Measurements from ENCODE around the gene TC2N. TPM values are rescaled to one million over a fixed set of nuclear protein-coding genes. Genes with fewer than 3 reads are reported as not detected.

TC2N gene
- total and polyA plus RNA-seq, 9 of the 15 experiments (the other 6 are each of a cell fraction or from before 2014, with no cell fraction given): 2.0 to 12.5 (median 7.3) TPM

DNA sequence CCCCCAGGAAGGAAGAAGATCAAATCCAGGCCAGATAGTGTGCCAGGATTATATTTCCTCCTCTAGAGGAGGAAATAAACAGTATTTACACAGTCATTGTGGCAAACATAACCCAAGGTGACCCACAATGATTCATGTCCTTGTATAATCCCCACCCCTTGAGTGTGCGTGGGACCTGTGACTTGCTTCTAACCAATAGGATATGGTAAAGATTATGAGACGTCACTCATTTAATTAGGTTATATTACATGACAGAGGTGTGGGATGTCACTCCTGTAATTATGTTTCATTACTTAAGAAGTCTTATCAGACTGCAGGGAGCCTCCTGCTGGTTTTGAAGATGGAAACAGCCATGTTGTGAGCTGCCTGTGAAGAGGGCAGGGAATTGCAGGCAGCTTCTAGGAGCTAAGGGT is 123.3 kb downstream of the TC2N start (continued):
- TF ChIP-seq CHCHD3 (CRISPR knock-in tag; IDR thresholded peaks at IDR 0.05) (no peak), EGR1 (conservative IDR thresholded peaks at IDR 0.05) (no peak)

- no peaks in the 10 kb centered on the region for H3K27me3 ChIP-seq (ENCODE audit: control insufficient read depth in 2 of 2, insufficient read depth in 2 of 2, low read length in 2 of 2)
- no peak overlapping the region for H3K4me2 ChIP-seq (ENCODE audit: insufficient read depth, low read length)
- H3K9me1 ChIP-seq (ENCODE audit: control insufficient read depth, insufficient read depth, low read length): no peaks in the 10 kb centered on the region
- no peaks in the 10 kb centered on the region for H3K36me3 ChIP-seq (ENCODE audit: control insufficient read depth, insufficient read depth, low read length)
- no peak overlapping the region for H3K9ac ChIP-seq (ENCODE audit: insufficient read depth in 1 of 2, low read depth in 2 of 2, low read length in 2 of 2)
- no peaks in the 10 kb centered on the region for H4K20me1 ChIP-seq (replicated peaks; ENCODE audit: control insufficient read depth, insufficient read depth, low read length)
- BruUV-seq (replicated peaks): no TSS peak
- POLR2A ChIA-PET: no interaction called here
- intact Hi-C loops (cut with micrococcal nuclease): no loop called here
- DNase-seq (ENCODE audit: extremely low read depth in 1 of 4, low spot score in 3 of 4): no peak
- FAIRE-seq: no peak
- no peaks in the 10 kb centered on the region for H3K79me2 ChIP-seq (ENCODE audit: control insufficient read depth, insufficient read depth, low read length)
- no peak overlapping the region for H3K4me3 ChIP-seq
- H3K9me3 ChIP-seq (replicated peaks; ENCODE audit: control insufficient read depth, insufficient read depth, low read depth, low read length): no peaks in the 10 kb centered on the region
- ATAC-seq: no peak
- H3K27ac ChIP-seq (ENCODE audit: extremely low read depth, low read depth, low read length): peak overlapping the region; percentile 35; the same call in 1 of the 3 replicates
- WGBS (ENCODE audit: insufficient coverage, low coverage, missing lambda C conversion rate): 54% methylated on average over 2 of the region's 2 CpGs
- no peaks in the 10 kb centered on the region; a peak in 1 of 5 replicates for H3K4me1 ChIP-seq (replicated peaks in 1 of 2; ENCODE audit: control insufficient read depth in 2 of 2, insufficient read depth in 2 of 2, low read length in 2 of 2)
- CTCF ChIA-PET (ENCODE audit: low intra/inter-chr PET ratio): no interaction called here
- no peak overlapping the region for H2AFZ ChIP-seq (ENCODE audit: low read depth, low read length)
- in situ Hi-C loops (cut with MboI): no loop called here
- TF ChIP-seq NR3C1 (CRISPR knock-in tag; IDR thresholded peaks at IDR 0.05) (no peak), CXXC5 (CRISPR knock-in tag; IDR thresholded peaks at IDR 0.05) (no peak), ZBTB34 (CRISPR knock-in tag; IDR thresholded peaks at IDR 0.05) (no peak), CHD1 (IDR thresholded peaks at IDR 0.05; ENCODE audit: low read length) (no peak), CTCF (IDR thresholded peaks at IDR 0.05 in 2 of 3, conservative IDR thresholded peaks at IDR 0.05 in 1 of 3; ENCODE audit: insufficient read depth in 2 of 3, low read depth in 1 of 3, low read length in 3 of 3) (no peak), RNF219 (CRISPR knock-in tag; IDR thresholded peaks at IDR 0.05) (no peak), ZNF57 (CRISPR knock-in tag; IDR thresholded peaks at IDR 0.05) (no peak), HDGF (IDR thresholded peaks at IDR 0.05) (no peak), ZFP1 (CRISPR knock-in tag; IDR thresholded peaks at IDR 0.05) (no peak), NFXL1 (CRISPR knock-in tag; IDR thresholded peaks at IDR 0.05) (no peak), SRF (CRISPR knock-in tag; IDR thresholded peaks at IDR 0.05) (no peak), DNMT1 (IDR thresholded peaks at IDR 0.05) (no peak), JUN (IDR thresholded peaks at IDR 0.05; ENCODE audit: borderline replicate concordance, low read depth, low read length) (no peak), JUN (CRISPR knock-in tag; IDR thresholded peaks at IDR 0.05; ENCODE audit: borderline replicate concordance) (no peak), CSDE1 (IDR thresholded peaks at IDR 0.05) (no peak)
- TF ChIP-seq, protein P1, sequence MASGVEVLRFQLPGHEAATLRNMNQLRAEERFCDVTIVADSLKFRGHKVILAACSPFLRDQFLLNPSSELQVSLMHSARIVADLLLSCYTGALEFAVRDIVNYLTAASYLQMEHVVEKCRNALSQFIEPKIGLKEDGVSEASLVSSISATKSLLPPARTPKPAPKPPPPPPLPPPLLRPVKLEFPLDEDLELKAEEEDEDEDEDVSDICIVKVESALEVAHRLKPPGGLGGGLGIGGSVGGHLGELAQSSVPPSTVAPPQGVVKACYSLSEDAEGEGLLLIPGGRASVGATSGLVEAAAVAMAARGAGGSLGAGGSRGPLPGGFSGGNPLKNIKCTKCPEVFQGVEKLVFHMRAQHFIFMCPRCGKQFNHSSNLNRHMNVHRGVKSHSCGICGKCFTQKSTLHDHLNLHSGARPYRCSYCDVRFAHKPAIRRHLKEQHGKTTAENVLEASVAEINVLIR (CRISPR knock-in tag; IDR thresholded peaks at IDR 0.05): no peak
Observed at GRCh38 chr14:91743305-91743653, 124.1 kb downstream of the TC2N start.
